Heart left ventricle (tissue), 13 donors: ENCODE results near the gene AGBL3.
"Not testable (repeated sequence)": the region's sequence is repeated elsewhere in the genome, so short reads cannot be mapped to it uniquely, and the experiment has no call there.

Experiments
- CTCF ChIP-seq, 12 donors: fragments of 200-600 bp; sonication (generic) in 4 of 12; IDR thresholded peaks; one replicate each; pipeline versions ENCODE4 v1.5.0 to v1.8.0; 2018 to 2022; ENCODE audit warnings: antibody characterized with exemption in 12 of 12, mild to moderate bottlenecking in 5 of 12
- POLR2A ChIP-seq, 2 donors: fragments of 450-650 bp; IDR thresholded peaks; one replicate each; pipeline ENCODE4 v1.6.1; 2017; ENCODE audit warnings: antibody characterized with exemption in 2 of 2, mild to moderate bottlenecking in 2 of 2, moderate library complexity in 2 of 2
- donor health status: ischemic (EF 13 %, LVEDD 7.1; RV severe dilation, severe dysfunction).
- donor health status: DM: no; HTN: yes; CAD: no.
- donor health status: DM: no; HTN: no; CAD: no.
- donor health status: ischemic (EF 25% LVEDD 6.9; RV normal size, moderate dysfunction).
- donor health status: ischemic (EF 25% LVEDD 5.7; RV mildly dilated, moderate dysfunction).
- donor health status: ischemic (EF 35%, LVEDD 5.7; RV mildly dilated, moderate dysfunction).
- donor health status: nonischemic (EF 11% LVEDD 7.7; RV severe dilation, severe dysfunction).
- donor health status: DM: yes; HTN: yes; CAD: no.
- donor health status: PGD.
- donor health status: ischemic (EF 29% LVEDD 5.4; RV normal size, mild dysfunction).
- donor health status: nonischemic (EF 23%, LVEDD 6.1; RV moderate dilation, normal function).

- not testable (repeated sequence) for TF ChIP-seq CTCF, POLR2A (IDR thresholded peaks at IDR 0.05)
These were observed 187.6 kb downstream of the AGBL3 start for GRCh38 chr7:135173916-135174315.
